Testis (tissue), 3 donors: ENCODE data around the gene NRXN3. TPM values are rescaled to one million over a fixed set of nuclear protein-coding genes. Genes with fewer than 3 reads are reported as not detected.

Experiments
- DNase-seq: peaks from one replicate; pipeline ENCODE4 v3.0.0-alpha.2; 2019
- H3K27ac ChIP-seq, 2 donors: fragments of 200-600 bp; sonication (generic); one replicate each; pipeline ENCODE4 v1.5.1; 2019
- H3K27me3 ChIP-seq: fragments of 200-600 bp; sonication (generic); one replicate; pipeline ENCODE4 v1.5.1; 2019
- H3K36me3 ChIP-seq: fragments of 200-600 bp; sonication (generic); one replicate; pipeline ENCODE4 v1.5.1; 2017; ENCODE audit warnings: low read depth; ENCODE audit errors: missing control alignments
- H3K4me1 ChIP-seq: fragments of 200-600 bp; sonication (generic); one replicate; pipeline ENCODE4 v1.5.1; 2019
- H3K4me3 ChIP-seq, 2 donors: fragments of 200-600 bp; sonication (generic); one replicate each; pipeline ENCODE4 v1.5.1; 2017 to 2019
- H3K9me3 ChIP-seq: fragments of 200-600 bp; sonication (generic); one replicate; pipeline ENCODE4 v1.5.1; 2017
- POLR2A ChIP-seq: fragments of 450-650 bp; IDR thresholded peaks from one replicate; pipeline ENCODE4 v1.6.1; 2017; ENCODE audit warnings: antibody characterized with exemption, mild to moderate bottlenecking, moderate library complexity
- WGBS, 2 donors: methylation state at CpG; one replicate each; pipeline ENCODE4 v1.1.5; 2018; 5-methylcytosine and 5-hydroxymethylcytosine counted together
- intact Hi-C: fragments of 100-400 bp; cut with DNase I; formaldehyde crosslinking; loops from one replicate; pipeline ENCODE4 v1.15.1; 2023; ENCODE audit warnings: low total_unique reads
- polyA plus RNA-seq: library from polyadenylated mRNA; stranded (reverse); fragments of 350-450 nt; fragmentation: Illumina TruSeq; extraction: RNeasy Lipid Tissue Mini Kit (QIAGEN cat#74804); gene quantifications from one replicate; pipeline ENCODE4 v1.2.3, GENCODE V29; 2014; ENCODE audit warnings: low read depth, low replicate concordance; ENCODE audit not compliant: insufficient read depth
- total RNA-seq, 2 donors: library from RNA; depleted of rRNA; stranded (reverse); fragments of >200 nt; gene quantifications; one replicate each; pipeline ENCODE4 v1.2.3, GENCODE V29; 2016
- TF ChIP-seq, protein P1 (sequence below), 3 experiments: fragments of 450-650 bp in 2 of 3; fragments of 200-600 bp in 1 of 3; sonication (generic) in 1 of 3; IDR thresholded peaks; one replicate each; pipeline ENCODE4 v1.5.1; 2016 to 2019; ENCODE audit warnings: antibody characterized with exemption in 3 of 3, mild to moderate bottlenecking in 2 of 3, moderate library complexity in 1 of 3

NRXN3 gene
- total and polyA plus RNA-seq, 3 donors from 2014 or later = 3.5 to 8.0 (median 3.9) TPM

GRCh38 chr14:78872837-78873236, 702.7 kb downstream of the NRXN3 start:
- intact Hi-C loops = no loop called here
- no peak for TF ChIP-seq POLR2A
- TF ChIP-seq, protein P1, sequence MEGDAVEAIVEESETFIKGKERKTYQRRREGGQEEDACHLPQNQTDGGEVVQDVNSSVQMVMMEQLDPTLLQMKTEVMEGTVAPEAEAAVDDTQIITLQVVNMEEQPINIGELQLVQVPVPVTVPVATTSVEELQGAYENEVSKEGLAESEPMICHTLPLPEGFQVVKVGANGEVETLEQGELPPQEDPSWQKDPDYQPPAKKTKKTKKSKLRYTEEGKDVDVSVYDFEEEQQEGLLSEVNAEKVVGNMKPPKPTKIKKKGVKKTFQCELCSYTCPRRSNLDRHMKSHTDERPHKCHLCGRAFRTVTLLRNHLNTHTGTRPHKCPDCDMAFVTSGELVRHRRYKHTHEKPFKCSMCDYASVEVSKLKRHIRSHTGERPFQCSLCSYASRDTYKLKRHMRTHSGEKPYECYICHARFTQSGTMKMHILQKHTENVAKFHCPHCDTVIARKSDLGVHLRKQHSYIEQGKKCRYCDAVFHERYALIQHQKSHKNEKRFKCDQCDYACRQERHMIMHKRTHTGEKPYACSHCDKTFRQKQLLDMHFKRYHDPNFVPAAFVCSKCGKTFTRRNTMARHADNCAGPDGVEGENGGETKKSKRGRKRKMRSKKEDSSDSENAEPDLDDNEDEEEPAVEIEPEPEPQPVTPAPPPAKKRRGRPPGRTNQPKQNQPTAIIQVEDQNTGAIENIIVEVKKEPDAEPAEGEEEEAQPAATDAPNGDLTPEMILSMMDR (IDR thresholded peaks at IDR 0.05) = no peak
- Histone ChIP-seq H3K27ac (no peak overlapping the region), H3K27me3 (no peaks in the 10 kb centered on the region), H3K36me3 (no peaks in the 10 kb centered on the region), H3K9me3 (no peaks in the 10 kb centered on the region), H3K4me3 (no peak overlapping the region), H3K4me1 (no peaks in the 10 kb centered on the region)
- DNase-seq = no peak
- 87 to 96% methylated on average over 1 of the region's 1 CpG for WGBS, 2 donors

GRCh38 chr14:78873581-78873980, 703.4 kb downstream of the NRXN3 start:
- H3K4me1 ChIP-seq = no peaks in the 10 kb centered on the region
- H3K36me3 ChIP-seq = no peaks in the 10 kb centered on the region
- H3K4me3 ChIP-seq = no peak overlapping the region
- intact Hi-C loops = no loop called here
- no peaks in the 10 kb centered on the region for H3K9me3 ChIP-seq
- no peak for TF ChIP-seq POLR2A
- TF ChIP-seq, protein P1 (IDR thresholded peaks at IDR 0.05) = no peak
- no peaks in the 10 kb centered on the region for H3K27me3 ChIP-seq
- DNase-seq = no peak
- H3K27ac ChIP-seq = no peak overlapping the region
- WGBS, 2 donors = 53 to 66% methylated on average over 2 of the region's 2 CpGs

GRCh38 chr14:78875049-78875448, 704.9 kb downstream of the NRXN3 start:
- H3K27ac ChIP-seq = no peak overlapping the region
- intact Hi-C loops = no loop called here
- H3K9me3 ChIP-seq = no peaks in the 10 kb centered on the region
- DNase-seq = no peak
- H3K36me3 ChIP-seq = no peaks in the 10 kb centered on the region
- H3K4me3 ChIP-seq = no peak overlapping the region
- no peak for TF ChIP-seq POLR2A
- TF ChIP-seq, protein P1 (IDR thresholded peaks at IDR 0.05) = no peak
- no peaks in the 10 kb centered on the region for H3K4me1 ChIP-seq
- no peaks in the 10 kb centered on the region for H3K27me3 ChIP-seq
- WGBS, 2 donors = 35 to 36% methylated on average over 2 of the region's 2 CpGs

DNA sequence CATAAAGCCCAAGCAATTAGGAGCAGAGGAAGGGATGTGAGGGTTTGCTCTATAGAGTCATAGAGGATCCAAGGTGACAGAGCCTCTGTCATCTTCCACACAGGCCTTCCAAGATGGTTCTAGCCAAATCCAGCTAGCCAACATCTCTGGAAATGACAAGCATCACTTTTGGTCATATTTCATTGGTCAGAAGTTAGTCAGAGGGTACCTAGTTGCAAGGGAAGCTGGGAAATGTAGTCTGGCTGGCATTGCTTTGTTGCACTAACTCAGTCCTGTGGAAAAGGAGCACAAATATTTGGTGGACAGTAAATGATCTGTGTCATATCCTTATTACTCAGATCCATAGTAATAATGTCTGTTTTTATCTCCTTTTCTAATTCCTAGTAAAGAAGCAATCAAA, 715.7 kb downstream of the NRXN3 start:
- H3K9me3 ChIP-seq = no peaks in the 10 kb centered on the region
- TF ChIP-seq, protein P1 (IDR thresholded peaks at IDR 0.05) = no peak
- no peak for TF ChIP-seq POLR2A
- intact Hi-C loops = no loop called here
- DNase-seq = no peak
- no peaks in the 10 kb centered on the region for H3K4me1 ChIP-seq
- no peak overlapping the region for H3K27ac ChIP-seq
- H3K27me3 ChIP-seq = no peaks in the 10 kb centered on the region
- no peaks in the 10 kb centered on the region for H3K36me3 ChIP-seq
- no peak overlapping the region for H3K4me3 ChIP-seq

DNA sequence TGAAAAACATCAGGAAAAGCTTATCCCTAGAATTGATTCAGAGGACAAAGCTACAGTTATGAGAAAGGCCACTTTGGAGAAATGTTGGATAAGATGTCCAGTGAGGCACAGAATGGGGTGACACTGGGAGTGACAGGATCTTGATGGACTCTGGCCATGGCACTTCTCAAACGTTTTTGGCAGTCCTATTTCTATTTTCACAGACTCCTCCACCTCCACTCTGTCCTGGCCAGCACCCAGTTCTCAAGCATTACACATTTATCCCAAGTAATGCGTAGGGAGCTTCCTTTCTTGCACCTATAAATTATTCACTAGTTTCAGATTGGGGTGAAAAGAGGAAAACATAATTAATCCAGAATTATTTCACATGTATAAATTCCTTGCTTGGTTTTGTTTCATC, 727.3 kb downstream of the NRXN3 start:
- no peaks in the 10 kb centered on the region for H3K36me3 ChIP-seq
- no peak overlapping the region for H3K27ac ChIP-seq
- H3K9me3 ChIP-seq = no peaks in the 10 kb centered on the region
- H3K4me3 ChIP-seq = no peak overlapping the region
- intact Hi-C loops = no loop called here
- no peaks in the 10 kb centered on the region for H3K27me3 ChIP-seq
- 50 to 59% methylated on average over 2 of the region's 2 CpGs for WGBS, 2 donors
- TF ChIP-seq POLR2A = no peak
- TF ChIP-seq, protein P1 (IDR thresholded peaks at IDR 0.05) = no peak
- no peaks in the 10 kb centered on the region for H3K4me1 ChIP-seq
- DNase-seq = no peak
